LNCaP clone FGC (cell line): ENCODE results near the gene OMP.

Experiments
- DNase-seq: peaks from one replicate; pipeline ENCODE4 v3.0.0-alpha.2; 2011; ENCODE audit warnings: low read depth
- H3K4me3 ChIP-seq: 2 replicates; pipeline ENCODE4 v1.5.1; 2011; ENCODE audit warnings: mild to moderate bottlenecking, low read depth, low read length, control low read depth
- TF ChIP-seq, protein P1 (sequence below): IDR thresholded peaks from 2 replicates; pipeline ENCODE4 v1.5.1; 2012; ENCODE audit warnings: mild to moderate bottlenecking; ENCODE audit not compliant: control insufficient read depth, insufficient read depth; ENCODE audit errors: extremely low read depth

The OMP gene

DNA sequence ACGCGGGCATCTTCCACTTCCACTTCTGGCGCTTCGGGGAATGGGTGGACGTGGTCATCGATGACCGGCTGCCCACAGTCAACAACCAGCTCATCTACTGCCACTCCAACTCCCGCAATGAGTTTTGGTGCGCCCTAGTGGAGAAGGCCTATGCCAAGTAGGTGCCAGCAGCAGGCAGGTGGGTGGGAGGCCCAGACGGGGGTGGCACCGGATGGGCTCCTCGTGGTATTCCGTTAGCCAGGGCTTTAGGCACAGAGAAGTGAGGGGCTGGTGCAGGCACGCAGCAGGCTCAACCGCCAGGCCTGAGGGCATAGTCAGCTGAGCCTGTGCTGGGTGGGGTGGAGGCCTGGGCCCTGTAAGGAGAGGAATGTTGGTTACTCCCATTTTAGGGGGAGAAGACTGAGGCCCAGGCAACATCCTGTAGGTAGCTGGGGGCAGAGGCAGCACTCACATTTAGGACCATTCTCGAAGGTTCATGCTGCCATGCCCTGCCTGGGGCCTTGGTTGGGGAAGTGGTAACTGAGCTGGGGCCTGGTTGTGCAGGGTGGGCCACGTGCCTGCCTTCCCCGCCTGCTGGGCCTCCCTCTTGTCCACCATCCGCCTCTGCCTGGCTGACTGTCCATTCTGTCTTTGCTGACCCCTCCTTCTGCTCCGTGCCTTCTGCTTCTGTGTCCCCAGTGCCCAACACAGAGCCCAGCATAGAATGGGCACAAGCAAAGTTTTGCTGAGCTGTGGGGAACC is 10.2 kb downstream of the OMP start:
- DNase-seq = no peak
- TF ChIP-seq, protein P1, sequence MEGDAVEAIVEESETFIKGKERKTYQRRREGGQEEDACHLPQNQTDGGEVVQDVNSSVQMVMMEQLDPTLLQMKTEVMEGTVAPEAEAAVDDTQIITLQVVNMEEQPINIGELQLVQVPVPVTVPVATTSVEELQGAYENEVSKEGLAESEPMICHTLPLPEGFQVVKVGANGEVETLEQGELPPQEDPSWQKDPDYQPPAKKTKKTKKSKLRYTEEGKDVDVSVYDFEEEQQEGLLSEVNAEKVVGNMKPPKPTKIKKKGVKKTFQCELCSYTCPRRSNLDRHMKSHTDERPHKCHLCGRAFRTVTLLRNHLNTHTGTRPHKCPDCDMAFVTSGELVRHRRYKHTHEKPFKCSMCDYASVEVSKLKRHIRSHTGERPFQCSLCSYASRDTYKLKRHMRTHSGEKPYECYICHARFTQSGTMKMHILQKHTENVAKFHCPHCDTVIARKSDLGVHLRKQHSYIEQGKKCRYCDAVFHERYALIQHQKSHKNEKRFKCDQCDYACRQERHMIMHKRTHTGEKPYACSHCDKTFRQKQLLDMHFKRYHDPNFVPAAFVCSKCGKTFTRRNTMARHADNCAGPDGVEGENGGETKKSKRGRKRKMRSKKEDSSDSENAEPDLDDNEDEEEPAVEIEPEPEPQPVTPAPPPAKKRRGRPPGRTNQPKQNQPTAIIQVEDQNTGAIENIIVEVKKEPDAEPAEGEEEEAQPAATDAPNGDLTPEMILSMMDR = no peak
- no peak overlapping the region for H3K4me3 ChIP-seq

GRCh38 chr11:77113382-77114088 is 10.9 kb downstream of the OMP start:
- DNase-seq = no peak
- TF ChIP-seq, protein P1 = peak; percentile 59
- H3K4me3 ChIP-seq = no peak overlapping the region

DNA sequence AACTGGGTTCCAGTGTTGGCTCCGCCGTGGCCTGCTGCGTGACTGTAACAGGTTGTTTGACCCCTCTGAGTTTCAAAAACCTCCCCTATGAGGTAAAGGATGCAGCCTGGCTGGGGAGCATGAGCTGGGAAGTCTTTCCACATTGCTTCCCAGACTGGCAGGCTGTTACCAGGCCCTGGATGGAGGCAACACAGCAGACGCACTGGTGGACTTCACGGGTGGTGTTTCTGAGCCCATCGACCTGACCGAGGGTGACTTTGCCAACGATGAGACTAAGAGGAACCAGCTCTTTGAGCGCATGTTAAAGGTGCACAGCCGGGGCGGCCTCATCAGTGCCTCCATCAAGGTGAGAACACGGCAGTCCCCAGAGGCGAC is 11.4 kb downstream of the OMP start:
- TF ChIP-seq, protein P1 = no peak
- H3K4me3 ChIP-seq = no peak overlapping the region
- DNase-seq = no peak

DNA sequence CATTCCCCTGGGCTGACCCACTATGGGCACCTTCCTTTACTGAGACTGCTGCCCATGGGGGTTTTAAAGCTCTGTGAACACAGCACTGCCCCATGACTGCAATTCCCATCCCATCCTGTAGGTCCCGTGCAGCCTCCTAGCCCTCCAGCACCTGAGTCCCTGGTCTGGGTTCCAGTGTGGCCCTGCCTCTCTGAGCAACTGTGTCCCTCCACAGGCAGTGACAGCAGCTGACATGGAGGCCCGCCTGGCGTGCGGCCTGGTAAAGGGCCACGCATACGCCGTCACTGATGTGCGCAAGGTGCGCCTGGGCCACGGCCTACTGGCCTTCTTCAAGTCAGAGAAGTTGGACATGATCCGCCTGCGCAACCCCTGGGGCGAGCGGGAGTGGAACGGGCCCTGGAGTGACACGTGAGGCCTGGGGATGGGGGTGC is 12.6 kb downstream of the OMP start:
- DNase-seq = no peak
- TF ChIP-seq, protein P1 = no peak

GRCh38 chr11:77115956-77116355 is 13.3 kb downstream of the OMP start:
- no peak overlapping the region for H3K4me3 ChIP-seq
- TF ChIP-seq, protein P1 = no peak
- no peak for DNase-seq

More for the DNA sequence above, 12.6 kb downstream of the OMP start:
- no peak overlapping the region for H3K4me3 ChIP-seq

DNA sequence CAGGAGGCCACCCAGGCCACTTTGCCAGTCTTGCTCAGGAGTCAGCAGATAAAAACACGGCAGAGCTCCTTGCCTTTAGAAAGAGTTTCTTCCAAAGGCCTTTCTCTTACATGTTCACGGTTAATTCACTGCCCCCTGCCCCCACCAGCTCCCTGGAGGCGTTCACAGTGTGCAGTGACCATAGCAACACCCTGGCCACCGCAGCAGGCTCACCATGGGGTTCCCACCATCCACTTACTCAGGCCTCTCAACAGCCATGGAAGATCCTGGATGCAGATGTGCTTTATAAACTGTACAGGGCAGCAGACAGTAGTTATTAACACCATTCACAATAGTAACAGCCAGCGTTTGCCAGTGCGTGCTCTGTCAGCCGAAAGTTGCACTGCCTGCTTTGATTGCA is 14.9 kb downstream of the OMP start:
- H3K4me3 ChIP-seq = no peak overlapping the region
- no peak for DNase-seq
- TF ChIP-seq, protein P1 = no peak

GRCh38 chr11:77118086-77118485 is 15.4 kb downstream of the OMP start:
- DNase-seq = no peak
- no peak overlapping the region for H3K4me3 ChIP-seq
- TF ChIP-seq, protein P1 = no peak
